B cell (primary cell): ENCODE data around the gene MAB21L3.

Source experiments
- CTCF ChIP-seq: fragments of 200-600 bp; IDR thresholded peaks from one replicate; pipeline ENCODE4 v1.8.0; 2022; ENCODE audit warnings: antibody characterized with exemption, mild to moderate bottlenecking
- EZH2 ChIP-seq: IDR thresholded peaks from 2 replicates; pipeline ENCODE4 v1.6.1; 2012; ENCODE audit warnings: borderline replicate concordance, low read depth, mild to moderate bottlenecking, moderate library complexity, low read length; ENCODE audit not compliant: insufficient read depth, poor library complexity, severe bottlenecking

GRCh38 chr1:116152950-116153691, 41.9 kb downstream of the MAB21L3 start:
- no peak for TF ChIP-seq CTCF
- no peak for TF ChIP-seq EZH2
